Astrocyte of the cerebellum (primary cell): ENCODE data around the gene SLC35D1.
A peak's percentile ranks its signal among the peaks of the same experiment; 100 is the strongest.

Experiments
- DNase-seq: peaks from one replicate; pipeline ENCODE4 v3.0.0-alpha.2; 2011; ENCODE audit warnings: low read depth
- H3K4me3 ChIP-seq: 2 replicates; pipeline ENCODE4 v1.5.1; 2011; ENCODE audit warnings: mild to moderate bottlenecking, low read depth, low read length, moderate library complexity
- CTCF ChIP-seq: IDR thresholded peaks from 2 replicates; pipeline ENCODE4 v1.5.1; 2012; ENCODE audit warnings: low read length, low read depth, moderate library complexity, mild to moderate bottlenecking; ENCODE audit errors: missing control alignments
- in situ Hi-C: cut with HindIII; loops from 2 replicates; pipeline ENCODE4 v1.10.0; 2017; ENCODE audit warnings: low sequenced_read_pairs

The SLC35D1 gene

DNA sequence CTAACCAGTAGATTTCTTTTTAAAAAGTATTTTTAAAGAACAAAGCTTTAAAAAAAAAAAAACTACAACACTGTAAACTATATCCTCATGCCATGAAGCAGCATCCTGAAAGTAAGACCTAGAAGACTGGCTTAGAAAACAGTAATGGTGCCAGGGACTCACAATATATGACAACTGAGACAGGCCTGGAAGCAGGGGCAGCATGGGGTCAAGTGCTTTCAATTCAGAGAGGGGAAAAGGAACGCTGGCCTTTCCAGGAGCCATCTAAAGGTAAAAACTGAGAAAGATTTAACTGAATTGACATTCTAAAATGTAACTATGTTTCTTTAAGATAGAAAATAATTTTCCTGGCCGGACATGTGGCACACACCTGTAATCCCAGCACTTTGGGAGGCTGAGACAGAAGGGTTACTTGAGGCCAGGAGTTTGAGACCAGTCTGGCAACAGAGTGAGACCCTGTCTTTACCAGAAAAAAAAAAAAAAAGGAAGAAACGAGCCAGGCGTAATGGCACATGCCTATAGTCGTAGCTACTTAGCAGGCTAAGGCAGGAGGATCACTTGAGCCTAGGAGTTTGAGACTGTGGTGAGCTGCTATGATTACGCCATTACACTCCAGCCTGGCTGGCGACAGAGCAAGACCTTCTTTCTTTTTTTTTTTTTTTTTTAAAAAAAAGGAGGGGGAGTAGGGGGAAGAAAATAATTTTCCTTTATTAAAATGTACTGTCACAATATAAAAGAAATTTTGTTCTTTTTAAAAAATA lies 54.1 kb downstream of the SLC35D1 start:
- no peak for DNase-seq
- in situ Hi-C loops = no loop called here
- no peak overlapping the region for H3K4me3 ChIP-seq
- no peak for TF ChIP-seq CTCF

DNA sequence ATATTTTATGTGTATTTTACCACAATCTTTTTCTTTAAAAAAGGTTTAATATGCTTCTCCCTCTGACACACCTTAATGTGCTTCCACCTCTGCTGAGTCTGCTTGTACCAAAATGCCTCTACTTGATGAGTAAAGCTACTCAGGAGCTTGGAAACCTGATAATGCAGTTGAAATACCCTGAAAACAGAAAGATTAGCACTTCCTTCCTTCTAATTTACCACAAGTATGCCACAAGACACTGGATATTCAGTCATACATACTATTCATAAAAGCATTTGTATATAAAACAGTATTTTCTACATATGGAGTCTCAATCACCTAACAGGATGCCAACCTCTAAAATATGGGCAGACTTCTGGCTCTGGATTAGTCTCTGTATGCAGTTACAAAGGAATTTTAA lies 55.0 kb downstream of the SLC35D1 start:
- DNase-seq = no peak
- no peak for TF ChIP-seq CTCF
- H3K4me3 ChIP-seq = no peak overlapping the region
- in situ Hi-C loops = no loop called here

- peak; percentile 89 for TF ChIP-seq CTCF
- peak; percentile 65 for DNase-seq
- H3K4me3 ChIP-seq = no peak overlapping the region
- in situ Hi-C loops = no loop called here
These were observed 57.8 kb downstream of the SLC35D1 start for GRCh38 chr1:66996018-66996682.

DNA sequence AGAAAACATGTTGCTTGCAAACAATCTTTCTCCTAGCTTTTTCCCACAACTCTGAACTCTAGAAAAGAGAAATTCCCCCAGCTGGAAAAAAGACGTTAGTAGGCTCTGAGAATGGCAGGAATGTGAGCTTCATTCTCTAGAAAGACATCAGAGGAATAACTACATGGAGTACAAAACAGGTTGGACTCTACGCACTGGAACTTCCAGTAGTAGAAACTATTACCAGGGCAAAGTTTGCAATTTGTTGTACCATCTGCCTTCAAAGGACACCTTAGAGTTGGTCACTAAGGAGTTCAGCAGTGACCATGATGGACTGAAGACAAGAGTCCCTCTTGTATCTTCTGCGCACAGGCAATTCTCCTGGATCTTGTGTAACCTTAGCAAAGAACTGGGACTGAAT lies 60.9 kb downstream of the SLC35D1 start:
- H3K4me3 ChIP-seq = no peak overlapping the region
- DNase-seq = no peak
- in situ Hi-C loops = no loop called here
- no peak for TF ChIP-seq CTCF

DNA sequence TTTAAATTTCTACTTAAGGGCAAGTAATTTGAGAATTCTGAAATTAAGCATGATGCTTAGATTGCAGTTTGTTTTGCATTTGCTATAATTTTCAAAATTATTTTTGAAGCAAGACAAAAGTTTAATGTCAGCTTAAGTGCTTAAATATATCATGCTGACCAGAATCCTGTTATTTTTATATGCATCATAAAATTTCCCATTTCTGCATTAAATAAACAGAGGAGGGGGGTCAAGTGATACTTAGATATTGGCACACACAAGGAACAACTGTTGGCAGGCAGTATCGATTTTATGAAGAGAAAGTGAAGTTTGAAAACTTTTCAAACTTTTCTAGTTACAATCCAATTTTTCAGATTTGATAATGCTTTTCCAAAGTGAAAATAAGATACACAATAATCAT lies 68.1 kb downstream of the SLC35D1 start:
- TF ChIP-seq CTCF = no peak
- no peak for DNase-seq
- in situ Hi-C loops = no loop called here

GRCh38 chr1:66984491-66984890 lies 69.5 kb downstream of the SLC35D1 start:
- TF ChIP-seq CTCF = no peak

More for the DNA sequence above, 68.1 kb downstream of the SLC35D1 start:
- H3K4me3 ChIP-seq = no peak overlapping the region

More at GRCh38 chr1:66984491-66984890, 69.5 kb downstream of the SLC35D1 start:
- in situ Hi-C loops = no loop called here
- no peak for DNase-seq
- H3K4me3 ChIP-seq = no peak overlapping the region
